ENCODE results near the gene SRP68.

SRP68 gene

DNA sequence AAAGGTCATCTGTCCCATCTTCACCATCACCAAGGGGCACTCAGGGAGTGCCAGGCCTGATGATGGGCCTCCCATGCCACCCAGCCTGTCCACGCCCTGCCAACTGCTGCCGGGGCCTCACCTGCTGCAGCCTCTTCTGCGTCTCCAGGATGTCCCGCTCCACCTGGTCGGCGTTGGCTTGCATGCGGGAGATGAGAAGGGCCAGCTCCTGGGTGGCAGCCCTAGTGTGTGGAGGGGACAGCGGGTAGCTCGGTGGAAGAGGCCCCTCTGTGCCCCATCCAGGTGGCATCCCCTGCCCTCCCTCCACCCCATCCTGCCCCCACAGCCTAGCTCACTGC, 48.4 kb downstream of the SRP68 start:
- Histone ChIP-seq H3K36me3 (ENCODE audit: control insufficient read depth, insufficient read depth, low read length) (no peaks in the 10 kb centered on the region), H3K9ac (ENCODE audit: low read depth, low read length) (no peak overlapping the region), H3K4me1 (ENCODE audit: control insufficient read depth, insufficient read depth, low read length) (no peaks in the 10 kb centered on the region), H3K9me3 (ENCODE audit: control insufficient read depth, insufficient read depth, low read length) (no peaks in the 10 kb centered on the region), H3K4me3 (ENCODE audit: low read depth, low read length) (no peak overlapping the region), H3K27me3 (ENCODE audit: control insufficient read depth, insufficient read depth, low read length) (no peaks in the 10 kb centered on the region), H3K27ac (ENCODE audit: low read depth, low read length) (no peak overlapping the region)

DNA sequence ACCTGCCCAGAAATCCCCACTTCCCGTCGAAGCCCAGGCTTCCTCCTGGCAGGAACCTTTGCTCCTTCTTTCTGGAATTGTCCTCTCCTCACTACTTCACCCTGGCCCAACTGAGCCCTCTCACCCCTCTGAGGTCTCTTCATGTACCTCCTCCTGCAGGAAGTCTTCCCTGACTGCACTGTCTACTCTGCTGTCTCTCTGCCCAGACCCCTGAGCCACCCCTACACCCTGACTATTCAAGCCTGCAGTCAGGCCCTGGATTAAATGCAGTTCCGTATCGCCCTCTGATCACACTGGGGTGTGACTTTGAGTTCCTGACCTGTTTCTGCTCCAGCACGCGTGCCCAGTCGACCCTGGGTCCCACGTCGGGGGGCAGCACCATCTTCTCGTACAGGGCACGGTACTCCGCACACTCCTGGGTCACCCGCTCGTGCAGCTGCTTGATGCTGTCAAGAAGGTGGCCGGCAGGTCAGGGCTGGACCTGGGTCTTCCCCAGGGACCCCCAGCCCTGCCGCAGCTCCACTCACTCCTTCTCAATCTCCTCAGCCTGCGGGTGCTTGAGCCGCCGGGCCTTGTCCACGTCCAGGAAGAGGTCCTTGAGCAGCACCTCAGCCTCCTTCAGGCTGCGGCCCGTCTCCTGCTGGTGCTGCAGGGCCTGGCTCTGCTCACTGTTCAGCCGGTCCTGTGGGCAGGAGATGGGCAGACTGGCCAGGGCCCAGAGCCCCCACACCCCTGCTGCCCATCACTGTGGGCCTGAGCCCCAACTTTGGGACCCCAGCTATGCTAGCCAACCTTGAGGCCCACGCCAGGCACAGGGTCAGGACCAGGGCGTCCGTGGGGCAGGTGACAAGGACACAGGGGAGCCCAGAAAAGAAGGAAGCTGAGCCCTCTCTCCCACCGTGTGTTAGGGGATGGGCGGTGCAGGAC, 49.1 kb downstream of the SRP68 start:
- H3K9ac ChIP-seq (ENCODE audit: low read depth, low read length), result no peak overlapping the region

DNA sequence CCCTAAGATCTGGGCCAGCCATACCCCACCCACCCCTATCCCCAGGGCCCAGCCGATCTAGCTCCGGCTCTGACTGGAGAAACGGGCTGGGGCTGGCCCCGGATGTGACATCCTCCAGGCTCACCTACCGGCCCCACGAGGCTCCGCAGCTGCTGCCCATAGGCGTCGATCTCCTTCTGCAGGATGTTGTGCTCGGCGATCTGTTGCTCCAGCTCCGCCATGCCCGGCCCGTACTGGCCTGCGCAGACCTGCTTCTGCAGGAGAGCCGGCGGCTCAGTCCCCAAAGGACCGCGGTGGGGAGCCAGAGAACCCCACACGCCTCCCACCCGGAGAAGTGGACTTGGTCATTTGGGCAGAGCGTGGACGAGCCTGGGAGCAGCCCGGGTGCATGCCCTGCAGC, 50.0 kb downstream of the SRP68 start:
- Histone ChIP-seq H3K4me3 (ENCODE audit: low read depth, low read length) (no peak overlapping the region), H3K27me3 (ENCODE audit: control insufficient read depth, insufficient read depth, low read length) (no peaks in the 10 kb centered on the region), H3K27ac (ENCODE audit: low read depth, low read length) (no peak overlapping the region), H3K4me1 (ENCODE audit: control insufficient read depth, insufficient read depth, low read length) (no peaks in the 10 kb centered on the region), H3K9me3 (ENCODE audit: control insufficient read depth, insufficient read depth, low read length) (no peaks in the 10 kb centered on the region), H3K36me3 (ENCODE audit: control insufficient read depth, insufficient read depth, low read length) (no peaks in the 10 kb centered on the region), H3K9ac (ENCODE audit: low read depth, low read length) (no peak overlapping the region)

More for the DNA sequence above, 49.1 kb downstream of the SRP68 start:
- H3K4me1 ChIP-seq (ENCODE audit: control insufficient read depth, insufficient read depth, low read length), result no peaks in the 10 kb centered on the region
- H3K27ac ChIP-seq (ENCODE audit: low read depth, low read length), result no peak overlapping the region
- H3K4me3 ChIP-seq (ENCODE audit: low read depth, low read length), result no peak overlapping the region
- no peaks in the 10 kb centered on the region for H3K36me3 ChIP-seq (ENCODE audit: control insufficient read depth, insufficient read depth, low read length)
- H3K9me3 ChIP-seq (ENCODE audit: control insufficient read depth, insufficient read depth, low read length), result no peaks in the 10 kb centered on the region
- H3K27me3 ChIP-seq (ENCODE audit: control insufficient read depth, insufficient read depth, low read length), result no peaks in the 10 kb centered on the region

DNA sequence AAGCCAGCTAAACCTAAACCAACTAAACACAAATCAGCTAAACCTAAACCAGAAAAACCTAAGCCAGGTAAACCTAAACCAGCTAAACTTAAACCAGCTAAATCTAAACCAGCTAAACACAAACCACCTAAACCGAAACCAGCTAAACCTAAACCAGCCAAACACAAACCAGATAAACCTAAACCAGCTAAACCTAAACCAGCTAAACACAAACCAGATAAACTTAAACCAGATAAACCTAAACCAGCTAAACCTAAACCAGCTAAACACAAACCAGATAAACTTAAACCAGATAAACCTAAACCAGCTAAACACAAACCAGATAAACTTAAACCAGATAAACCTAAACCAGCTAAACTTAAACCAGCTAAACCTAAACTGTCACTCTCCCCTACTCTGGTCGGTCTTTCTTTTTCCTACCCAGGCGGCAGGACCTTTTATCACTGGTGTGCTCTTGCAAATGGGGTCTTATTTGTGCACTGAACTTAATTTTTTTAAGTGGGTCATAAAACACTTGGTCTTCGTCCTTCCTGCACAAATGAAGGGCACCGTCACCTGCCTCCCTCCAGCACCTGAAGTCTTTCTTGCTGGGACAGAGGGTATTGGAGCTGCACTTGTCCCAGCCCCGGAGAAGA, 52.4 kb downstream of the SRP68 start:
- no peak overlapping the region for H3K9ac ChIP-seq (ENCODE audit: low read depth, low read length)
- no peak overlapping the region for H3K4me3 ChIP-seq (ENCODE audit: low read depth, low read length)
- H3K36me3 ChIP-seq (ENCODE audit: control insufficient read depth, insufficient read depth, low read length), result no peaks in the 10 kb centered on the region
- no peaks in the 10 kb centered on the region for H3K4me1 ChIP-seq (ENCODE audit: control insufficient read depth, insufficient read depth, low read length)
- H3K9me3 ChIP-seq (ENCODE audit: control insufficient read depth, insufficient read depth, low read length), result no peaks in the 10 kb centered on the region
- no peaks in the 10 kb centered on the region for H3K27me3 ChIP-seq (ENCODE audit: control insufficient read depth, insufficient read depth, low read length)
- no peak overlapping the region for H3K27ac ChIP-seq (ENCODE audit: low read depth, low read length)

DNA sequence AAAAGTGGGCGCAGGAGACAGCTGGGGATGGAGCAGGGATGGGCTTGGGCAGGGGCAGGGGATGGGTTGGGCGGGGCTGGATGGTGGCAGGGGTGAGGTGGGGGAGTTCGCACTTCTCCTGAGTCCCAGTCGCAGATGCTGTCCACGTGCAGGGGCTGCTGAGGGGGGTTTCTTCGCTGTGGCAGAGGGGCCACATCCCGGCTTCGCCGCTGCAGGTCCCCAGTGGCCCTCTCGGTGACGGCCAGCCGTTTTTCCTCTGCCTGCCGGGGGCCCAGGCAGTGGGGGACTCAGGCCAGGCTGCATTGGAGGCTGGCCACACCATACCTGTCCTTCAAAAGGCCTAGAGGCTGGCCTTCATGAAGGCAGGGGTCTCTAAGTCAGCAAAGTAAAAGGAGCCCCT, 53.5 kb downstream of the SRP68 start:
- Histone ChIP-seq H3K4me1 (ENCODE audit: control insufficient read depth, insufficient read depth, low read length) (no peaks in the 10 kb centered on the region), H3K9ac (ENCODE audit: low read depth, low read length) (no peak overlapping the region)

DNA sequence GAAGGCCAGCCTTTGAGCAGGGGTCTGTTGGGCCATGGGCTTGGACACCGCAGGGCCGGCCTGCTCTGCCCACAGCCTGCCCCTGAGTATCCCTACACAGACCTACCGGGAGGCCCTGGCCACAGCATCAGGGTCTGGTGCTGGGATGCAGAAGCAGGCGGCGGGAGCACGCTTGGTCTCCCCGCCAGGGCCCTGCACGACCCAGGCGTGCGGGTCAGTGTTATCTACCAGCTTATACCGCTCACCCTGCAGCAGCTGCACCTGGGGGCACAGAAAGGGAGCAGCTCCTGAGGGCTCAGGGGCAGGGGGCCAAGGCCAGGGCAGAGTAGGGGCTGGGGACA, 54.0 kb downstream of the SRP68 start:
- Histone ChIP-seq H3K27me3 (ENCODE audit: control insufficient read depth, insufficient read depth, low read length) (no peaks in the 10 kb centered on the region), H3K9ac (ENCODE audit: low read depth, low read length) (no peak overlapping the region), H3K9me3 (ENCODE audit: control insufficient read depth, insufficient read depth, low read length) (no peaks in the 10 kb centered on the region), H3K4me3 (ENCODE audit: low read depth, low read length) (no peak overlapping the region), H3K36me3 (ENCODE audit: control insufficient read depth, insufficient read depth, low read length) (no peaks in the 10 kb centered on the region), H3K4me1 (ENCODE audit: control insufficient read depth, insufficient read depth, low read length) (no peaks in the 10 kb centered on the region), H3K27ac (ENCODE audit: low read depth, low read length) (no peak overlapping the region)

More for the DNA sequence above, 53.5 kb downstream of the SRP68 start:
- no peaks in the 10 kb centered on the region for H3K9me3 ChIP-seq (ENCODE audit: control insufficient read depth, insufficient read depth, low read length)
- H3K36me3 ChIP-seq (ENCODE audit: control insufficient read depth, insufficient read depth, low read length), result no peaks in the 10 kb centered on the region
- H3K27ac ChIP-seq (ENCODE audit: low read depth, low read length), result no peak overlapping the region
- H3K27me3 ChIP-seq (ENCODE audit: control insufficient read depth, insufficient read depth, low read length), result no peaks in the 10 kb centered on the region
- H3K4me3 ChIP-seq (ENCODE audit: low read depth, low read length), result no peak overlapping the region

DNA sequence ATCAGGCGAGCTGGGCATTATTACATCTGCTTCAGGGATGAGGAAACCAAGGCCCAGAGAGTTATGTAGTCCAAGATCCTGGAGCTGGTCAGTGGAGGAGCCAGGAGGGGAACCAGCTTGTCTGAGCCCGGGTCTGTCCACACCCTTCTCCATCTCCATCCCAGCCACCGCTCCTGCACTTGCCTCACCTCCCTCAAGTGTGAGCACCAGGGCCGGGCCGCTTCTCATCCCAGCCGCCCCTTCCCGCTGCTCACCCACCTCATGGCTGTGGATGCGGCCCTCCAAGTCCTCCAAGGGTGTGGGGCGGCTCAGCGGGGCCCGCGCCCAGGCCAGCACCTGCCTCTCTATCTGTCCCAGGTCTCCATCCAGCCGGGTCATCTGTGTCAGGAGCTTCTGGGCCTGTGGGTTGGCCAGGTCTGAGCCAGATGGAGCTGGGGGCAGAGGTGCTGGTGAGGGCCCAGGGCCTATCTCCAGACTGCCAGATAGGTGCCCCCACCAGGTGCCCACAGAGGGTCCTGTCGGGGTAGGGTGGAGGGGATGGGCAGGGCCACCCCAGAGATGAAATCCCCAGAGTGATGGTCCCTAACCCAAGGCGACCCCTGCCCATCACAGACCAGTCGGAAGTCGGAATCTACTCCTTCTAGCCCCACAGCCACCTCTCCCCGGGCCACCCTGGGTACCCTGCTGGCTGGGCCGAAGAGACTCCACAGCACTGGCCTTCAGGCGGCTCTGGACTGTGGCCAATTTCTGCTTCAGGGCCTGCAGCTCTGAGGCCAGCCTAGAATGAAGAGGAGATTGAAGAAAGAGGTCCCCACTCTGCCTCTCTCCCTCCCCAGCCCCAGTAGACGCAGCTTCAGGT, 54.6 kb downstream of the SRP68 start:
- H3K9ac ChIP-seq (ENCODE audit: low read depth, low read length), result no peak overlapping the region
- no peaks in the 10 kb centered on the region for H3K4me1 ChIP-seq (ENCODE audit: control insufficient read depth, insufficient read depth, low read length)
- no peak overlapping the region for H3K27ac ChIP-seq (ENCODE audit: low read depth, low read length)
- H3K9me3 ChIP-seq (ENCODE audit: control insufficient read depth, insufficient read depth, low read length), result no peaks in the 10 kb centered on the region
- H3K27me3 ChIP-seq (ENCODE audit: control insufficient read depth, insufficient read depth, low read length), result no peaks in the 10 kb centered on the region
- no peaks in the 10 kb centered on the region for H3K36me3 ChIP-seq (ENCODE audit: control insufficient read depth, insufficient read depth, low read length)
- H3K4me3 ChIP-seq (ENCODE audit: low read depth, low read length), result no peak overlapping the region

DNA sequence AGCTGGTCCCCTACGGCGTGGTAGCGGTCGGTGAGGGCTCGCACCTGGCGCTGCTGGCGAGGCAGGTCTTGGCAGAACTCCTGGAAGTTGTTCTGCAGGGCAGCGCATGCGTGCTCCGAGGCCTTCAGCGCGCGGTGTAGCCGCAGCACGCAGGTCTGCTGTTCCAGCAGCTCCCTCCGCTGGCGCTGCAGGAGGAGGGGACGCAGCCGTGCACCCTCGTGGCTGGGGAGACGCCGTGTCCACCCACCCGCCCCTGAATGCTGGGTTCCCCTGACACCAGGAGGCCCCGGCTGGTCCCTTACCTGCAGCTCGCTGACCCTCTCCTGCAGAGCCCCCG, 57.4 kb downstream of the SRP68 start:
- Histone ChIP-seq H3K9me3 (ENCODE audit: control insufficient read depth, insufficient read depth, low read length) (no peaks in the 10 kb centered on the region), H3K36me3 (ENCODE audit: control insufficient read depth, insufficient read depth, low read length) (no peaks in the 10 kb centered on the region), H3K4me3 (ENCODE audit: low read depth, low read length) (no peak overlapping the region), H3K27me3 (ENCODE audit: control insufficient read depth, insufficient read depth, low read length) (no peaks in the 10 kb centered on the region), H3K4me1 (ENCODE audit: control insufficient read depth, insufficient read depth, low read length) (no peaks in the 10 kb centered on the region), H3K27ac (ENCODE audit: low read depth, low read length) (no peak overlapping the region), H3K9ac (ENCODE audit: low read depth, low read length) (no peak overlapping the region)

DNA sequence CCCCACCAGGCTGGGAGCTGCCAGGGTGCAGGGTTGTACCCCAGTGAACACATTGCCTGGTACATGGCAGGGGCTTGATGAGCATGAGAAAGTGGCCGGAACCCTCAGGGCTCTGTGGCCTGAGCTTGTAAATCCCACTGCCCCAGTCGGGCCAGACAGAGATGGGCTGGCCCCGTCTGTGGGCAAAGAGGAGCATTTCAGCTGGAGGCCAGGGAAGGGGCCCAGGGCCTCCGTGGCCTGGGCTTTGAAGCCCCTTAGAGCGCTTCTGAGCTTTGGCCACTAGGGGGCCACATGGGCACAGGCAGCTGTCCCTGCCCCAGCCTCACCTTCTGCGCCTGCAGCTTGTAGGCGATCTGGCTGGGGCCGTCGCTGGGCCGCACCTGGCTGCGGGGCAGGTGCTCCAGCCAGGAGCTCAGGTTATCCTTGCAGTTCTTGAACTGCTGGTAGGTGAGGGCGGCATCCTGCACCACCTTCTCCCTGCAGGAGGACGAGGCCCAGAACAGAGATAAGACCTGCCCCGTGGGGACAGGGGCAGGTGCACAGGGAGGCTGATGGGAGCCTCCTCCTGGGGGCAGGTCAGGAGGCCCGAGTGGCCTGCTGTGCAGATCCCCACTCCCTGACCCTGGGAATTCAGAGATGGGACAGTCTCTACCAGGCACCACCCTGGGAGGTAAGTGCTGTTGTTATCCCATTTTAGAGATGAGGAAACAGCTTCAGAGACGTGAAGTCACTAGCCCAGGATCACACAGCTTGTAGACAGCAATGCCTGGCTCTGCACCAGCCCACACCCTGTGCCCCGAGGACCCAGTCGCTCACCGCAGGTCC, 58.0 kb downstream of the SRP68 start:
- Histone ChIP-seq H3K27me3 (ENCODE audit: control insufficient read depth, insufficient read depth, low read length) (no peaks in the 10 kb centered on the region), H3K4me1 (ENCODE audit: control insufficient read depth, insufficient read depth, low read length) (no peaks in the 10 kb centered on the region), H3K27ac (ENCODE audit: low read depth, low read length) (no peak overlapping the region), H3K36me3 (ENCODE audit: control insufficient read depth, insufficient read depth, low read length) (no peaks in the 10 kb centered on the region), H3K4me3 (ENCODE audit: low read depth, low read length) (no peak overlapping the region), H3K9ac (ENCODE audit: low read depth, low read length) (no peak overlapping the region), H3K9me3 (ENCODE audit: control insufficient read depth, insufficient read depth, low read length) (no peaks in the 10 kb centered on the region)

DNA sequence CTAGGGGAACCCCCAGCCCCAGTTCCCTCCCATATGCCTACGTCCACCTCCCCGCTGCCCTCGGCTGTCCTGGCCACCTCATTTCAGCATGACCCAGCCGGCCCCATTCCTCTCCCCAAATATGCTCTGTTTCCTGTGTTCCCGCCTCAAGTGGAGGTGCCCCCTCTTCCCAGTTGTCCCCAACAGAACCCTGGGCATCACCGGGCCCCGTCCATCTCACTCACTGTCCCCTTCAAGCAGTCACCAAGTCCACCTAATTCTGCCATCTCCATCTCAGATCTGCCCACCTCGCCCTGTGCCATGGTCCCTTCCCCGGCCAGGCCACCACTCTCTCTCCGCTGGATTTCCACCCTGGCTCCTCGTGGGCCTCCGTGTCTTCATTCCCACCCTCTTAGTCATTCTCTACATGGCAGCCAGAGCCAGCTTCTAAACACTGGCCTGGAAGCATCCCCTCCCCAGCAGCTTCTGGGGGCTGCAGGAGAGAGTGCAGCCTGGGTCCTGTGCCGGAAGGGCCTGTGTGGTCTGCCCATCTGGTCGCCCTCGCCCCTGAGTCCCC, 58.9 kb downstream of the SRP68 start:
- Histone ChIP-seq H3K9me3 (ENCODE audit: control insufficient read depth, insufficient read depth, low read length) (no peaks in the 10 kb centered on the region), H3K9ac (ENCODE audit: low read depth, low read length) (no peak overlapping the region), H3K4me3 (ENCODE audit: low read depth, low read length) (no peak overlapping the region), H3K27ac (ENCODE audit: low read depth, low read length) (no peak overlapping the region), H3K4me1 (ENCODE audit: control insufficient read depth, insufficient read depth, low read length) (no peaks in the 10 kb centered on the region), H3K27me3 (ENCODE audit: control insufficient read depth, insufficient read depth, low read length) (no peaks in the 10 kb centered on the region), H3K36me3 (ENCODE audit: control insufficient read depth, insufficient read depth, low read length) (no peaks in the 10 kb centered on the region)

All from HUES48 (cell line).